Kidney (tissue), 14 donors: Measurements from ENCODE around the gene NUSAP1. TPM values are rescaled to one million over a fixed set of nuclear protein-coding genes. Genes with fewer than 3 reads are reported as not detected.

Experiments
- DNase-seq, 5 donors: peaks; one replicate each; pipeline ENCODE4 v3.0.0-alpha.2; 2013 to 2020
- FAIRE-seq: peaks from 2 replicates; lab custom pipeline; 2012; peaks lifted over from hg19 to GRCh38; lab: Jason Lieb, UNC
- H3K27ac ChIP-seq, 2 donors: one replicate each; pipeline ENCODE4 v1.7.0; 2013; ENCODE audit warnings: low read depth in 2 of 2, low read length in 2 of 2, inconsistent platforms in 1 of 2
- H3K27me3 ChIP-seq: one replicate; pipeline ENCODE4 v1.7.1; 2013; ENCODE audit warnings: low read length, inconsistent platforms; ENCODE audit not compliant: control insufficient read depth, insufficient read depth
- H3K36me3 ChIP-seq, 3 donors: one replicate each; pipeline versions ENCODE4 v1.7.0 to v1.7.1; 2013; ENCODE audit warnings: low read length in 3 of 3, control low read depth in 1 of 3, inconsistent platforms in 1 of 3; ENCODE audit not compliant: insufficient read depth in 3 of 3, control insufficient read depth in 2 of 3
- H3K4me1 ChIP-seq, 3 donors: one replicate each; pipeline versions ENCODE4 v1.7.0 to v1.7.1; 2013; ENCODE audit warnings: low read length in 3 of 3, inconsistent platforms in 1 of 3, low read depth in 1 of 3; ENCODE audit not compliant: control insufficient read depth in 2 of 3, insufficient read depth in 2 of 3
- H3K4me3 ChIP-seq, 3 donors: one replicate each; pipeline versions ENCODE4 v1.7.0 to v1.8.1; 2013; ENCODE audit warnings: low read length in 3 of 3, control low read depth in 1 of 3, inconsistent platforms in 1 of 3
- H3K9ac ChIP-seq, 3 donors: one replicate each; pipeline versions ENCODE4 v1.7.0 to v1.7.1; 2013; ENCODE audit warnings: low read length in 3 of 3, control low read depth in 1 of 3, inconsistent platforms in 1 of 3
- H3K9me3 ChIP-seq, 3 donors: one replicate each; pipeline versions ENCODE4 v1.7.0 to v1.7.1; 2013; ENCODE audit warnings: low read length in 3 of 3, control low read depth in 1 of 3, inconsistent platforms in 1 of 3; ENCODE audit not compliant: control insufficient read depth in 2 of 3, insufficient read depth in 1 of 3
- CTCF ChIP-seq: IDR thresholded peaks from 3 replicates; pipeline ENCODE4 v1.5.1; 2012; ENCODE audit warnings: mild to moderate bottlenecking, moderate library complexity, borderline replicate concordance; ENCODE audit not compliant: insufficient read depth; ENCODE audit errors: extremely low read depth
- intact Hi-C: fragments of 100-400 bp; cut with DNase I; formaldehyde crosslinking; loops from one replicate; pipeline ENCODE4 v1.11.1; 2022
- polyA plus RNA-seq: library from polyadenylated mRNA; stranded (reverse); fragments of 350-450 nt; fragmentation: Illumina TruSeq; extraction: RNeasy Lipid Tissue Mini Kit (QIAGEN cat#74804); gene quantifications from one replicate; pipeline ENCODE4 v1.2.3, GENCODE V29; 2014; ENCODE audit warnings: low read depth, low replicate concordance; ENCODE audit not compliant: insufficient read depth
- total RNA-seq: library from RNA; stranded (reverse); fragmentation: NEBNext Ultra II Directional; extraction: Animal tissue kit (Norgen Biotek cat#: 25700); gene quantifications from one replicate; pipeline ENCODE4 v1.2.1, GENCODE V29; 2021
- donor health status: control.
- donor health status: control.
- donor health status: control.
- donor health status: control.
- donor health status: control.
- donor health status: DM: yes; HTN: yes; CAD: no.
- donor health status: Normal renal cell carcinoma (clear cell type).

Gene NUSAP1
- total and polyA plus RNA-seq, 2 donors from 2014 or later, result 2.3 to 6.7 TPM

- DNase-seq (no peak), FAIRE-seq (no peak)
- Histone ChIP-seq H3K4me3 (peak overlapping the region; percentile 90 to 100 (median 96)), H3K27me3 (no peaks in the 10 kb centered on the region), H3K9me3 (no peaks in the 10 kb centered on the region), H3K9ac (peak overlapping the region; percentile 75 to 96 (median 86)), H3K36me3 (no peaks in the 10 kb centered on the region), H3K4me1 (peaks cover 0 to 2% (median 0%) of the 10 kb centered on the region in 3 donors), H3K27ac (peak overlapping the region; percentile 51 to 80)
- intact Hi-C loops, result no loop called here
- no peak for TF ChIP-seq CTCF
These were observed 69.2 kb downstream of the NUSAP1 start for GRCh38 chr15:41401904-41402267.

DNA sequence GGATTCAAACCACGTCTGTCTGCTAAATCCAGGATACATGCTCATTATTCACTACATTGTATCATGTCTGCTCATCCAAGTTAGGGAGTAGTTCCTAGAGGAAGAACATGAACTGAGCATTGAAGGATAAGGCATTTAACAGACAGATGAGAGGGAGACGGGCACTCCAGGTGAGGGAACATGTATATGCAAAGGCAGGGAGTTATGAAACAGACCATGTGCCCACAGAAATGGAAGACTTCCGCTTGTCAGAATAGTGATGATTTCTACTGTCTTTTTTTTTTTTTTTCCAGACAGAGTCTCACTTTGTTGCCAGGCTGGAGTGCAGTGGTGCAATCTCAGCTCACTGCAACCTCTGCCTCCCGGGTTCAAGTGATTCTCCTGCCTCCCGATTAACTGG lies 74.7 kb downstream of the NUSAP1 start:
- no peak overlapping the region for H3K4me3 ChIP-seq
- H3K9ac ChIP-seq, result no peak overlapping the region
- intact Hi-C loops, result no loop called here
- FAIRE-seq (no peak), DNase-seq (no peak)
- no peak for TF ChIP-seq CTCF
- H3K4me1 ChIP-seq, result peaks cover 0 to 2% (median 0%) of the 10 kb centered on the region in 3 donors
- no peaks in the 10 kb centered on the region for H3K9me3 ChIP-seq
- no peaks in the 10 kb centered on the region for H3K27me3 ChIP-seq
- H3K36me3 ChIP-seq, result no peaks in the 10 kb centered on the region
- H3K27ac ChIP-seq, result no peak overlapping the region

DNA sequence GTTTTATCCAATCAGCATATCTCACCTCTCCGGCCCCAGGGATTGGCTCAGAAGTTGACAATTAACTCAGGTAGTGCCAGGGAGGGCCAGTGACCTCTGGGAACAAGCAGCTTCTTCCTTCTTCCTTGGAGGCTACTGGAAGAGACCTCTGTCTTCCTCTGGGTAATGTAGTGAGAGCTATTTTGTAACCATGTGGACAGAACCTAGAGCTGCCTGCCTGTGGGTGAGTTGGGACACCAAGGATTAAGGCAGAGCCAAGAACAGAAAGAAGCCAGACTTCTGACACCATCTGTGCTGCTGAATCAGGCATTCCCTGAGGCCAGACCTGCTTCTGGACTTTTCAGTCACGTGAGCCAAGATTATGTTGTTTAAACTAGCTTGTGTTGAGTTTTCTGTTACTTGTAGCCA lies 75.6 kb downstream of the NUSAP1 start:
- H3K9ac ChIP-seq, result no peak overlapping the region
- no peak for DNase-seq
- H3K9me3 ChIP-seq, result no peaks in the 10 kb centered on the region
- no peak overlapping the region for H3K4me3 ChIP-seq
- intact Hi-C loops, result no loop called here
- H3K27me3 ChIP-seq, result no peaks in the 10 kb centered on the region
- H3K4me1 ChIP-seq, result no peaks in the 10 kb centered on the region
- no peak overlapping the region for H3K27ac ChIP-seq
- no peak for TF ChIP-seq CTCF
- no peaks in the 10 kb centered on the region for H3K36me3 ChIP-seq
- no peak for FAIRE-seq

GRCh38 chr15:41411031-41411430 lies 78.3 kb downstream of the NUSAP1 start:
- H3K36me3 ChIP-seq, result no peaks in the 10 kb centered on the region
- no peak for TF ChIP-seq CTCF
- no peak overlapping the region for H3K9ac ChIP-seq
- no peaks in the 10 kb centered on the region for H3K27me3 ChIP-seq
- H3K4me3 ChIP-seq, result no peak overlapping the region
- H3K27ac ChIP-seq, result no peak overlapping the region
- H3K4me1 ChIP-seq, result no peaks in the 10 kb centered on the region
- no peaks in the 10 kb centered on the region for H3K9me3 ChIP-seq
- FAIRE-seq (no peak), DNase-seq (no peak)
- intact Hi-C loops, result no loop called here
